HFFc6 (cell line): Measurements from ENCODE around the gene TDP2. TPM values are rescaled to one million over a fixed set of nuclear protein-coding genes. Genes with fewer than 3 reads are reported as not detected.

Experiments
- DNase-seq: peaks from one replicate; pipeline ENCODE4 v3.0.0-alpha.2; 2018
- H3K27ac Mint-ChIP-seq: 2 replicates; pipeline ENCODE4 v1.8.0; 2020; ENCODE audit warnings: mild to moderate bottlenecking, mixed read lengths
- H3K27me3 Mint-ChIP-seq: 2 replicates; pipeline ENCODE4 v1.8.0; 2021; ENCODE audit warnings: mild to moderate bottlenecking, moderate library complexity, mixed read lengths; ENCODE audit not compliant: insufficient read depth
- H3K36me3 Mint-ChIP-seq: 2 replicates; pipeline ENCODE4 v1.8.0; 2021; ENCODE audit warnings: low read depth, mixed read lengths
- H3K4me1 Mint-ChIP-seq: 2 replicates; pipeline ENCODE4 v1.8.0; 2020; ENCODE audit warnings: low read depth, mixed read lengths
- H3K4me3 Mint-ChIP-seq: 2 replicates; pipeline ENCODE4 v1.8.0; 2020; ENCODE audit warnings: mild to moderate bottlenecking, moderate library complexity, mixed read lengths
- H3K9me3 Mint-ChIP-seq: 2 replicates; pipeline ENCODE4 v1.8.0; 2020; ENCODE audit warnings: mild to moderate bottlenecking, mixed read lengths
- total RNA-seq, 6 experiments: library from RNA; stranded (reverse); fragmentation: NEBNext Ultra II Directional; extraction: Animal tissue kit (Norgen Biotek cat#: 25700); gene quantifications; 2 replicates in 1 of 6; 3 replicates in 5 of 6; pipeline ENCODE4 v1.2.3, GENCODE V29; 2021
- TF ChIP-seq, protein P1 (sequence below): fragments of 200-600 bp; sonication (generic); IDR thresholded peaks from 2 replicates; pipeline ENCODE4 v1.5.0; 2021; ENCODE audit warnings: antibody characterized with exemption, mild to moderate bottlenecking

The TDP2 gene
- total RNA-seq, 6 experiments from 2014 or later: 27.3 to 33.6 (median 30.7) TPM

DNA sequence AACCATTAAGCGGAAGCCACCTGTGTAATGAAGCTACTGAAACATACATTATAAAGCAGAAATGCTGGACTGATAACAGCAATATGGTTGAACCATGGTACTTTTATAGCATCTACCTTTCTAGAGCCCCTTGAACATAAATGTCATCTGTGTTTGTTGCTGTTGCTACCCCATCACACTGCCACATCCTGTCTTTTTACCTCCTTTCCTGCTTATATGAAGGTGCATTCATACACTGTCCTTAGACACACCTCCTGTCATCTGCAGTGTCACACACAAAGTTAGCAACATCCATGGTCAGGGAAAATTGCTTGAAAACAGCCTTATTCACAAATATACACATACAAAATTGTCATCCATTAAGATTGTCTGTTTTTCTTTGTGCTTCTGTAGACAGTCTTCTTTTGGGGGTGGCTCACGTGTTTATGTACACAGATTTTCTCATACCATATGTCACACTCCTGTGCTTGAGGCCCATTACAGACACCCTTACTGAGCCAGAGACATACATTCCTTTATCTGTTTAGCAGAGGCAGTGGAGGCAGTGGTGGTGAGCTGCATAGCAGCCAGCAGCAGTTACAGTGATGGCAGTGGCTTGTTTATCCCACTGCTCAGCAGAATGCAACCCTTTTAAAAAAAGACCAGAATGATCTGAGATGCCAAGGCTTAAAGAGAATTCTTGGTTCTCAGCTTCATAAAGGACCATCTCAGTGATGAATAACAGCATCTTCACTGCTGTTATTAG, 26.3 kb upstream of the TDP2 start:
- no peaks in the 10 kb centered on the region for H3K36me3 Mint-ChIP-seq
- TF ChIP-seq, protein P1, sequence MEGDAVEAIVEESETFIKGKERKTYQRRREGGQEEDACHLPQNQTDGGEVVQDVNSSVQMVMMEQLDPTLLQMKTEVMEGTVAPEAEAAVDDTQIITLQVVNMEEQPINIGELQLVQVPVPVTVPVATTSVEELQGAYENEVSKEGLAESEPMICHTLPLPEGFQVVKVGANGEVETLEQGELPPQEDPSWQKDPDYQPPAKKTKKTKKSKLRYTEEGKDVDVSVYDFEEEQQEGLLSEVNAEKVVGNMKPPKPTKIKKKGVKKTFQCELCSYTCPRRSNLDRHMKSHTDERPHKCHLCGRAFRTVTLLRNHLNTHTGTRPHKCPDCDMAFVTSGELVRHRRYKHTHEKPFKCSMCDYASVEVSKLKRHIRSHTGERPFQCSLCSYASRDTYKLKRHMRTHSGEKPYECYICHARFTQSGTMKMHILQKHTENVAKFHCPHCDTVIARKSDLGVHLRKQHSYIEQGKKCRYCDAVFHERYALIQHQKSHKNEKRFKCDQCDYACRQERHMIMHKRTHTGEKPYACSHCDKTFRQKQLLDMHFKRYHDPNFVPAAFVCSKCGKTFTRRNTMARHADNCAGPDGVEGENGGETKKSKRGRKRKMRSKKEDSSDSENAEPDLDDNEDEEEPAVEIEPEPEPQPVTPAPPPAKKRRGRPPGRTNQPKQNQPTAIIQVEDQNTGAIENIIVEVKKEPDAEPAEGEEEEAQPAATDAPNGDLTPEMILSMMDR: no peak

DNA sequence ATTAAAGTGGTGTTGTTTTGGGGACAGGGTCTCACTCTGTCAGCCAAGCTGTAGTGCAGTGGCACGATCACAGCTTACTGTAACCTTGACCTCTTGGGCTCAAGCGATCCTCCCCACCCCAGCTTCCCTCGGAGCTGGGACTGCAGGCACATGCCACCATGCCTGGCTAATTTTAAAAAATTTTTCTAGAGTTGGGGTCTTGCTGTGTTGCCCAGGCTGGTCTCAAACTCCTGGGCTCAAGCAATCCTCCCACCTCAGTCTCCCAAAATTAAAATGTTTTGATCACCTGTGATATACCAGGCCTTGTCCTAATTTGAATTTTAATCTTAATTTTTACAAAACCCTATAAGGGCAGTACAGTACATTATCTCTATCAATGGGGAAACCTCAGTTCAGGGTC, 25.7 kb upstream of the TDP2 start:
- Mint-ChIP-seq H3K27ac (no peak overlapping the region), H3K4me1 (no peaks in the 10 kb centered on the region), H3K9me3 (no peaks in the 10 kb centered on the region), H3K36me3 (no peaks in the 10 kb centered on the region), H3K27me3 (no peaks in the 10 kb centered on the region), H3K4me3 (no peak overlapping the region)
- no peak for DNase-seq
- TF ChIP-seq, protein P1: no peak

More for the DNA sequence above, 26.3 kb upstream of the TDP2 start:
- Mint-ChIP-seq H3K9me3 (no peaks in the 10 kb centered on the region), H3K4me3 (no peak overlapping the region), H3K27ac (no peak overlapping the region), H3K27me3 (no peaks in the 10 kb centered on the region), H3K4me1 (no peaks in the 10 kb centered on the region)
- DNase-seq: no peak

DNA sequence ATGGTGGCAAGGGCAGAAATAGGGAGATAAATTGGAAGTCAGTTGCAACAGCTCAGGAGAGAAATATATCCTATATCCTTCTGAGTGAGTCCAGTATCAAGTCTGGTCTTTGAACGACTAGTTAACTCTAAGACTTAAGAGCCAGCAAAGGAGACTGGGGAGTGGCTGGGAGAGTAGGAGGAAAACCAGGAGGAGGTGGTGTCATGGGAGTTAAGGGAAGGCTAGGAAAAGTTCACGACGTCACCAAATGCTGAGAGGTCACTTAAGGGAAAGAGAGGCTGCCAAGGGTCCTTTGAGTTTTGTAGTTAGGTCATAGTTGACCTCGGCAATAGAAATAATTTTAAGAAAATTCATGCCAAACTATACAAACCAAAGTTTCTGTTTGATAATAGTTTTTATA, 25.3 kb upstream of the TDP2 start:
- Mint-ChIP-seq H3K4me1 (no peaks in the 10 kb centered on the region), H3K36me3 (no peaks in the 10 kb centered on the region), H3K27me3 (no peaks in the 10 kb centered on the region), H3K4me3 (no peak overlapping the region), H3K9me3 (no peaks in the 10 kb centered on the region), H3K27ac (no peak overlapping the region)
- TF ChIP-seq, protein P1: no peak
- no peak for DNase-seq

DNA sequence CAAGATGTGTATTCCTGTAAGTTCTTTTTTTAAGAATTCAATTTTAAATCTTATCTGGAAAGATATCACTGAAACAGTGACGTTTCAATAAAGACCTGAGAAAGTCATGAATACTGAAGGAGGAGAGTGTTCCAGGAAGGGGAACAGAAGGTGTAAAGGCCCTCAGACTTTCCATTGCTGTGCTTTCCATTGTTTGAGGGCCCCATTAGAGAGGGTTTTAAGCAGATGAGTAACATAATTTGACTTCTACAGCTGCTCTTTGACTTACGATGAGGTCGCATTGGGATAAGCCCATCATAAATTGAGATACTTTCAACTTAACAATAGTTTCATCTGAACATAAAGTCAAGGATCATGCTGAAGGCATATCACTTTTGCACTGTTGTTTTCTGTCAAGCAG, 24.9 kb upstream of the TDP2 start:
- Mint-ChIP-seq H3K27ac (no peak overlapping the region), H3K27me3 (no peaks in the 10 kb centered on the region), H3K4me1 (no peaks in the 10 kb centered on the region), H3K36me3 (no peaks in the 10 kb centered on the region), H3K4me3 (no peak overlapping the region), H3K9me3 (no peaks in the 10 kb centered on the region)
- no peak for DNase-seq
- TF ChIP-seq, protein P1: no peak

DNA sequence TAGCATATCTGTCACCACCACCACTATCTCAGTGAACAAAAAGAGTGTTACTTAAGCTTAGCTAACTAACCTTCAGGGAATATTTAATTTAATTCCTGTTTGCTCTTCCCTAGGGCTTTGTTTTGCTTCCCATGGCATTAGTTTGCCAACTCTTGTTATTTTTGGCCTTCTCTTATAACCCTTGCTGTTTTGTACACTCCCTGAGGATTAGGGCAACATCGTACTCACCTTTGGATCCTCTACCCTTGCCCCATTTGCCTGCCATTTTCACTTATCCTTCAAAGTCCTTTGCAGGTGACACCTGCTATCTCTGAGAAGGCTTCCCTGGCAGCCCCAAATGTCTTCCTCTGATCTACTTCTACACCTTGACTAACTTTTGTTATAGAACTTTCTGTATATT, 23.9 kb upstream of the TDP2 start:
- Mint-ChIP-seq H3K27me3 (peaks cover 2% of the 10 kb centered on the region; the same call in 1 of the 2 replicates), H3K27ac (no peak overlapping the region), H3K4me3 (no peak overlapping the region), H3K4me1 (no peaks in the 10 kb centered on the region), H3K9me3 (no peaks in the 10 kb centered on the region), H3K36me3 (no peaks in the 10 kb centered on the region)
- no peak for DNase-seq
- TF ChIP-seq, protein P1: no peak
